GM12891 (cell line): ENCODE data around the gene NEURL1B.

Experiments used
- PAX5 ChIP-seq: IDR thresholded peaks from 2 replicates; pipeline ENCODE4 v1.6.1; 2011; ENCODE audit warnings: low read length, moderate library complexity, mild to moderate bottlenecking; ENCODE audit not compliant: insufficient read depth, severe bottlenecking
- POLR2A ChIP-seq: IDR thresholded peaks from 2 replicates; pipeline ENCODE4 v1.6.1; 2011; ENCODE audit warnings: low read depth, low read length, control low read depth
- POLR2AphosphoS5 ChIP-seq: IDR thresholded peaks from 2 replicates; pipeline ENCODE4 v1.6.1; 2011; ENCODE audit warnings: low read depth, low read length, control low read depth
- SPI1 ChIP-seq: IDR thresholded peaks from 2 replicates; pipeline ENCODE4 v1.6.1; 2011; ENCODE audit warnings: low read depth, low read length, control low read depth
- TAF1 ChIP-seq: IDR thresholded peaks from 2 replicates; pipeline ENCODE4 v1.6.1; 2011; ENCODE audit warnings: low read depth, low read length, control low read depth

DNA sequence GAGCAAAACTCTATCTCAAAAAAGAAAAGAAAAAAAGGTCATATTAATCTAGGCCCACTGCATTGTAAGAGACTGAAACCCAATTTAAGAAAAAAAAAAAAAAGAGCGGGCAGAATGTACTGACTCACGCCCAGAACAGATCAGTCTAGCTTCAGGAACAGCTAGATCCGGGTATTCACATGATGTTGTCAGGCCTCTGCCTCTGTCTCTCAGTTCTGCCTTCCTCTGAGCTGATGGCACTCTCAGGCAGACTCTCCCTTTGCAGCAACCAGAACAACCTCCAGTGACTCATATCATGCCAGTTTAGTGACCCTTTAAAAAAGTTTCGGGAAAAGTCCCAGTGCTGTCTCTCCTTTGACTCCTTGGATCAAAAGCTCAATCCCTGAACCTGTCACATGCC, 53.0 kb downstream of the NEURL1B start:
- TF ChIP-seq POLR2A (no peak), POLR2AphosphoS5 (no peak), TAF1 (no peak), SPI1 (no peak), PAX5 (no peak)
